Heart left ventricle (tissue), 13 donors: ENCODE measurements around the gene INSIG1.

ENCODE experiments used
- CTCF ChIP-seq, 12 donors: fragments of 200-600 bp; sonication (generic) in 4 of 12; IDR thresholded peaks; one replicate each; pipeline versions ENCODE4 v1.5.0 to v1.8.0; 2018 to 2022; ENCODE audit warnings: antibody characterized with exemption in 12 of 12, mild to moderate bottlenecking in 5 of 12
- POLR2A ChIP-seq, 2 donors: fragments of 450-650 bp; IDR thresholded peaks; one replicate each; pipeline ENCODE4 v1.6.1; 2017; ENCODE audit warnings: antibody characterized with exemption in 2 of 2, mild to moderate bottlenecking in 2 of 2, moderate library complexity in 2 of 2
- donor health status: ischemic (EF 13 %, LVEDD 7.1; RV severe dilation, severe dysfunction).
- donor health status: DM: no; HTN: yes; CAD: no.
- donor health status: DM: no; HTN: no; CAD: no.
- donor health status: ischemic (EF 25% LVEDD 6.9; RV normal size, moderate dysfunction).
- donor health status: ischemic (EF 25% LVEDD 5.7; RV mildly dilated, moderate dysfunction).
- donor health status: ischemic (EF 35%, LVEDD 5.7; RV mildly dilated, moderate dysfunction).
- donor health status: nonischemic (EF 11% LVEDD 7.7; RV severe dilation, severe dysfunction).
- donor health status: DM: yes; HTN: yes; CAD: no.
- donor health status: PGD.
- donor health status: ischemic (EF 29% LVEDD 5.4; RV normal size, mild dysfunction).
- donor health status: nonischemic (EF 23%, LVEDD 6.1; RV moderate dilation, normal function).

GRCh38 chr7:155287284-155287935 is 10.3 kb upstream of the INSIG1 start:
- no peak for TF ChIP-seq CTCF (IDR thresholded peaks at IDR 0.05)
- no peak for TF ChIP-seq POLR2A (IDR thresholded peaks at IDR 0.05)
